ENCODE results near the gene RFT1. TPM values are rescaled to one million over a fixed set of nuclear protein-coding genes. Genes with fewer than 3 reads are reported as not detected.

Gene RFT1
- total RNA-seq, 3 donors from 2014 or later, result 14.7 to 18.7 (median 15.2) TPM

- ATAC-seq (no peak), DNase-seq (no peak)
- H3K4me3 ChIP-seq, result no peak overlapping the region
- TF ChIP-seq CTCF (IDR thresholded peaks at IDR 0.05), result no peak
- H3K4me1 ChIP-seq (ENCODE audit: low read depth), result no peaks in the 10 kb centered on the region
- no peaks in the 10 kb centered on the region for H3K36me3 ChIP-seq (ENCODE audit: low read depth)
- intact Hi-C loops (cut with DNase I, micrococcal nuclease), result loop anchor here (1.0 to 5.0 kb wide), 2 partner anchors 83 to 84 kb away; no protein-coding TSS in a partner anchor
- H3K9me3 ChIP-seq, result no peaks in the 10 kb centered on the region
Observed at GRCh38 chr3:53113293-53114010, 16.8 kb downstream of the RFT1 start.

- TF ChIP-seq CTCF (IDR thresholded peaks at IDR 0.05), result no peak
- ATAC-seq (no peak), DNase-seq (no peak)
- intact Hi-C loops (cut with DNase I, micrococcal nuclease), result loop anchor here in 1 of 2 donors (5.0 kb wide), 1 partner anchor 85 kb away; no protein-coding TSS in a partner anchor
- no peaks in the 10 kb centered on the region for H3K4me1 ChIP-seq (ENCODE audit: low read depth)
- no peak overlapping the region for H3K4me3 ChIP-seq
- no peaks in the 10 kb centered on the region for H3K9me3 ChIP-seq
- no peaks in the 10 kb centered on the region for H3K36me3 ChIP-seq (ENCODE audit: low read depth)
Observed at GRCh38 chr3:53111822-53112221, 18.4 kb downstream of the RFT1 start.

- Histone ChIP-seq H3K36me3 (ENCODE audit: low read depth) (no peaks in the 10 kb centered on the region), H3K4me3 (no peak overlapping the region), H3K4me1 (ENCODE audit: low read depth) (no peaks in the 10 kb centered on the region), H3K9me3 (no peaks in the 10 kb centered on the region)
- no peak for TF ChIP-seq CTCF (IDR thresholded peaks at IDR 0.05)
- DNase-seq (peak in 2 of 3 donors; percentile 51 to 55), ATAC-seq (peak; percentile 74)
- intact Hi-C loops (cut with DNase I, micrococcal nuclease), result loop anchor here in 1 of 2 donors (5.0 kb wide), 1 partner anchor 87 kb away; no protein-coding TSS in a partner anchor
Observed at GRCh38 chr3:53109891-53110771, 20.1 kb downstream of the RFT1 start.

GRCh38 chr3:53109190-53109589 lies 21.0 kb downstream of the RFT1 start:
- intact Hi-C loops (cut with DNase I, micrococcal nuclease), result no loop called here
- Histone ChIP-seq H3K4me3 (no peak overlapping the region), H3K4me1 (ENCODE audit: low read depth) (no peaks in the 10 kb centered on the region), H3K36me3 (ENCODE audit: low read depth) (no peaks in the 10 kb centered on the region), H3K9me3 (no peaks in the 10 kb centered on the region)
- ATAC-seq, result no peak
- no peak for TF ChIP-seq CTCF (IDR thresholded peaks at IDR 0.05)
- no peak for DNase-seq

GRCh38 chr3:53104762-53105161 lies 25.5 kb downstream of the RFT1 start:
- Histone ChIP-seq H3K4me3 (no peak overlapping the region), H3K4me1 (ENCODE audit: low read depth) (no peaks in the 10 kb centered on the region), H3K9me3 (no peaks in the 10 kb centered on the region), H3K36me3 (ENCODE audit: low read depth) (no peaks in the 10 kb centered on the region)
- no peak for TF ChIP-seq CTCF (IDR thresholded peaks at IDR 0.05)
- DNase-seq (no peak), ATAC-seq (no peak)
- intact Hi-C loops (cut with DNase I, micrococcal nuclease), result no loop called here
